Mucosa of rectum (tissue), 2 donors: Measurements from ENCODE around the gene CDKAL1.

Experiments used
- H3K27ac ChIP-seq, 2 donors: one replicate each; pipeline ENCODE4 v1.7.0; 2013; ENCODE audit warnings: inconsistent platforms in 2 of 2, low read depth in 2 of 2, low read length in 2 of 2
- H3K27me3 ChIP-seq, 2 donors: one replicate each; pipeline ENCODE4 v1.7.0; 2013; ENCODE audit warnings: low read length in 2 of 2; ENCODE audit not compliant: control insufficient read depth in 2 of 2, insufficient read depth in 2 of 2
- H3K36me3 ChIP-seq, 2 donors: one replicate each; pipeline ENCODE4 v1.7.0; 2013; ENCODE audit warnings: low read length in 2 of 2; ENCODE audit not compliant: control insufficient read depth in 2 of 2, insufficient read depth in 2 of 2
- H3K4me1 ChIP-seq, 2 donors: one replicate each; pipeline ENCODE4 v1.7.0; 2013; ENCODE audit warnings: low read length in 2 of 2, mild to moderate bottlenecking in 1 of 2; ENCODE audit not compliant: control insufficient read depth in 2 of 2, insufficient read depth in 2 of 2
- H3K4me3 ChIP-seq, 2 donors: one replicate each; pipeline ENCODE4 v1.7.0; 2013; ENCODE audit warnings: low read length in 2 of 2
- H3K9ac ChIP-seq, 2 donors: one replicate each; pipeline ENCODE4 v1.7.0; 2013; ENCODE audit warnings: low read length in 2 of 2, low read depth in 1 of 2, mild to moderate bottlenecking in 1 of 2
- H3K9me3 ChIP-seq, 2 donors: one replicate each; pipeline ENCODE4 v1.7.0; 2013; ENCODE audit warnings: low read length in 2 of 2; ENCODE audit not compliant: control insufficient read depth in 2 of 2
- donor health status: healthy.
- donor health status: Normal muscosa, but diverticular disease.

CDKAL1 gene

GRCh38 chr6:21115111-21115510 is 580.9 kb downstream of the CDKAL1 start:
- Histone ChIP-seq H3K36me3 (no peaks in the 10 kb centered on the region), H3K27me3 (no peaks in the 10 kb centered on the region), H3K4me3 (no peak overlapping the region), H3K9me3 (no peaks in the 10 kb centered on the region), H3K4me1 (no peaks in the 10 kb centered on the region), H3K9ac (no peak overlapping the region), H3K27ac (no peak overlapping the region)

- Histone ChIP-seq H3K36me3 (no peaks in the 10 kb centered on the region), H3K9ac (no peak overlapping the region), H3K27ac (no peak overlapping the region), H3K4me3 (no peak overlapping the region), H3K27me3 (no peaks in the 10 kb centered on the region), H3K4me1 (no peaks in the 10 kb centered on the region), H3K9me3 (no peaks in the 10 kb centered on the region)
These were observed 582.5 kb downstream of the CDKAL1 start for GRCh38 chr6:21116736-21117135.

GRCh38 chr6:21118216-21118780 is 584.0 kb downstream of the CDKAL1 start:
- Histone ChIP-seq H3K9ac (no peak overlapping the region), H3K27ac (no peak overlapping the region), H3K27me3 (no peaks in the 10 kb centered on the region), H3K4me3 (no peak overlapping the region), H3K9me3 (no peaks in the 10 kb centered on the region), H3K4me1 (no peaks in the 10 kb centered on the region), H3K36me3 (no peaks in the 10 kb centered on the region)

- Histone ChIP-seq H3K9ac (no peak overlapping the region), H3K36me3 (no peaks in the 10 kb centered on the region), H3K4me3 (no peak overlapping the region), H3K4me1 (no peaks in the 10 kb centered on the region), H3K27me3 (no peaks in the 10 kb centered on the region), H3K27ac (no peak overlapping the region), H3K9me3 (no peaks in the 10 kb centered on the region)
These were observed 587.4 kb downstream of the CDKAL1 start for GRCh38 chr6:21121636-21122136.

- no peak overlapping the region for H3K27ac ChIP-seq
- no peaks in the 10 kb centered on the region for H3K36me3 ChIP-seq
These were observed 589.5 kb downstream of the CDKAL1 start for GRCh38 chr6:21123507-21124436.

GRCh38 chr6:21128601-21129000 is 594.3 kb downstream of the CDKAL1 start:
- Histone ChIP-seq H3K27me3 (no peaks in the 10 kb centered on the region), H3K36me3 (no peaks in the 10 kb centered on the region), H3K9me3 (no peaks in the 10 kb centered on the region), H3K4me3 (no peak overlapping the region), H3K27ac (no peak overlapping the region), H3K9ac (no peak overlapping the region), H3K4me1 (no peaks in the 10 kb centered on the region)

More at GRCh38 chr6:21123507-21124436, 589.5 kb downstream of the CDKAL1 start:
- Histone ChIP-seq H3K27me3 (no peaks in the 10 kb centered on the region), H3K9me3 (no peaks in the 10 kb centered on the region), H3K9ac (no peak overlapping the region), H3K4me3 (no peak overlapping the region), H3K4me1 (no peaks in the 10 kb centered on the region)

GRCh38 chr6:21131406-21131805 is 597.1 kb downstream of the CDKAL1 start:
- H3K4me1 ChIP-seq = no peaks in the 10 kb centered on the region
- no peak overlapping the region for H3K9ac ChIP-seq
- H3K27me3 ChIP-seq = no peaks in the 10 kb centered on the region
- no peak overlapping the region for H3K27ac ChIP-seq
- no peak overlapping the region for H3K4me3 ChIP-seq
- no peaks in the 10 kb centered on the region for H3K9me3 ChIP-seq
- no peaks in the 10 kb centered on the region for H3K36me3 ChIP-seq

GRCh38 chr6:21132446-21132845 is 598.2 kb downstream of the CDKAL1 start:
- Histone ChIP-seq H3K27me3 (no peaks in the 10 kb centered on the region), H3K9ac (no peak overlapping the region), H3K9me3 (no peaks in the 10 kb centered on the region), H3K4me3 (no peak overlapping the region), H3K4me1 (no peaks in the 10 kb centered on the region), H3K36me3 (no peaks in the 10 kb centered on the region), H3K27ac (no peak overlapping the region)

- no peaks in the 10 kb centered on the region for H3K4me1 ChIP-seq
- H3K9ac ChIP-seq = no peak overlapping the region
- H3K27ac ChIP-seq = no peak overlapping the region
- no peaks in the 10 kb centered on the region for H3K36me3 ChIP-seq
- no peaks in the 10 kb centered on the region for H3K27me3 ChIP-seq
- H3K4me3 ChIP-seq = no peak overlapping the region
- H3K9me3 ChIP-seq = no peaks in the 10 kb centered on the region
These were observed 598.9 kb downstream of the CDKAL1 start for GRCh38 chr6:21132856-21133838.
